Mesendoderm (in vitro differentiated cells): ENCODE results near the gene CARD9.

Source experiments
- DNase-seq: peaks from one replicate; pipeline ENCODE4 v3.0.0; 2013
- H2AK5ac ChIP-seq: 2 replicates; pipeline ENCODE4 v1.6.1; 2013; ENCODE audit warnings: low read length, inconsistent platforms
- H2BK120ac ChIP-seq: 2 replicates; pipeline ENCODE4 v1.6.1; 2013; ENCODE audit warnings: low read depth, mild to moderate bottlenecking, low read length, moderate library complexity, mixed read lengths
- H2BK15ac ChIP-seq: replicated peaks from 2 replicates; pipeline ENCODE4 v1.6.1; 2013; ENCODE audit warnings: low read depth, mild to moderate bottlenecking, moderate library complexity
- H2BK5ac ChIP-seq: 2 replicates; pipeline ENCODE4 v1.6.1; 2013; ENCODE audit warnings: low read length, inconsistent platforms
- H3K18ac ChIP-seq: 2 replicates; pipeline ENCODE4 v1.6.1; 2013; ENCODE audit warnings: mild to moderate bottlenecking, low read length, mixed read lengths
- H3K23ac ChIP-seq: one replicate; pipeline ENCODE4 v1.6.1; 2013; ENCODE audit warnings: low read length
- H3K27ac ChIP-seq: 2 replicates; pipeline ENCODE4 v1.5.1; 2013; ENCODE audit warnings: low read depth, mild to moderate bottlenecking, inconsistent platforms, low read length, moderate library complexity
- H3K27me3 ChIP-seq: 2 replicates; pipeline ENCODE4 v1.6.1; 2013; ENCODE audit warnings: low read length, control low read depth, mild to moderate bottlenecking, inconsistent platforms; ENCODE audit not compliant: insufficient read depth, poor library complexity
- H3K36me3 ChIP-seq: 2 replicates; pipeline ENCODE4 v1.6.1; 2013; ENCODE audit warnings: low read length, inconsistent platforms; ENCODE audit not compliant: control insufficient read depth, insufficient read depth
- H3K4ac ChIP-seq: one replicate; pipeline ENCODE4 v1.6.1; 2013; ENCODE audit warnings: low read depth, mild to moderate bottlenecking, low read length, moderate library complexity
- H3K4me1 ChIP-seq: 2 replicates; pipeline ENCODE4 v1.6.1; 2013; ENCODE audit warnings: low read depth, low read length, inconsistent platforms; ENCODE audit not compliant: control insufficient read depth
- H3K4me2 ChIP-seq: 2 replicates; pipeline ENCODE4 v1.6.1; 2013; ENCODE audit warnings: low read length
- H3K4me3 ChIP-seq: 2 replicates; pipeline ENCODE4 v1.5.1; 2013; ENCODE audit warnings: mild to moderate bottlenecking, low read length
- H3K56ac ChIP-seq: one replicate; pipeline ENCODE4 v1.6.1; 2013; ENCODE audit warnings: low read length
- H3K79me1 ChIP-seq: 2 replicates; pipeline ENCODE4 v1.6.1; 2013; ENCODE audit warnings: low read length, inconsistent platforms
- H3K79me2 ChIP-seq: 2 replicates; pipeline ENCODE4 v1.6.1; 2013; ENCODE audit warnings: mild to moderate bottlenecking, low read length; ENCODE audit not compliant: control insufficient read depth, insufficient read depth
- H3K9ac ChIP-seq: 2 replicates; pipeline ENCODE4 v1.6.1; 2013; ENCODE audit warnings: low read length, inconsistent platforms
- H4K5ac ChIP-seq: one replicate; pipeline ENCODE4 v1.6.1; 2013; ENCODE audit warnings: low read length
- H4K8ac ChIP-seq: one replicate; pipeline ENCODE4 v1.6.1; 2013; ENCODE audit warnings: low read depth, mild to moderate bottlenecking, control low read depth, low read length, moderate library complexity
- WGBS: extraction: QIAGEN DNeasy Blood & Tissue Kit; methylation state at CpG from one replicate; pipeline ENCODE4 v1.1.7; 2013; ENCODE audit warnings: low lambda C conversion rate, missing lambda C conversion rate; ENCODE audit not compliant: insufficient coverage; ENCODE audit errors: extremely low coverage; 5-methylcytosine and 5-hydroxymethylcytosine counted together

The CARD9 gene

DNA sequence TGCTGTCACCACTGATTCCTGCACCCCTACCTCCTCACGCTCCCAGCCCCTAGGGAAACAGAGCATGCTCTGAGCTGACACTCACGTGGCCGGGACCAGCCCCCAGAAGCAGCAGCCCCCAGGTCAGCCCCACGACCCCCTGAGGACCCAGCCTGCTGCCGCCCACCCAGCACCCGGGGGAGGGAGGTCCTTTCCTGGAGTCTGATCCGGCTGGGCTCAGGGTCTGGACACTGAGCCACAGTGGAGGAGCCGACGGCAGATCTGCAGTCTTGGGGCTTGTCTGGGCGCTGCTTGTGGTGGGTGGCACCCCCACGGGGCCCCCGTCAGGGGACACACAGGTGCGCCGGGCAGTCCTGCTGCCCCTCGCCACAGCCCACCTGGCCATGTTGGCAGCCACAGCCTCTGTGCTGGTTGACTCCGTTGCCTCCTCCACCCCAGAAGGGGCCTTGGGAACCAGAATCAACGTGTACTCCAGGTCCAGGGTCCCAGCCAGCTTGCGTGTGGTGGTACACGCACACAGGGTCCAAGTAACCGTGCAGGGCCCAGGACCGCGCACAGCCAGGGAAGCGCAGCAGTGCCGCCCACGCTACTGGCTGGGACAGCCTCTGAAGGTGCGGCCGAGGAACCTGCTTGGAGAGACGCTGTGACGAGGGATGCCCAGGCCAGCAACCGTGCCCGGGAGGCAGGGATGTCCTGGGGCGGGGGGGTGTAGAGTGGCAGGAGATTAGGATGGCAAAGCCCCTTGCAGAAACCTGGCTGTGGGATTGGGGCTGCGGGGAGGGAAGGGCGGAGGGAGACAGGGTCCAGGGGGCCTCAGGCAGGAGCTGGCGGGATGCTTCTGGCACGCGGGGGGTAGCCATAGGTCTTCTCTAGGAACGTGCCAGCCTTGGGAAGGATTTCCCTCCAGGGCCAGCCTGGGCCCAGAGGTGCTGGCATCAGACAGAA, 13.4 kb downstream of the CARD9 start:
- H3K4me1 ChIP-seq, result peaks cover 2% of the 10 kb centered on the region
- no peak overlapping the region for H4K5ac ChIP-seq
- H3K56ac ChIP-seq, result no peak overlapping the region
- H3K4me3 ChIP-seq, result no peak overlapping the region
- no peak for DNase-seq
- H4K8ac ChIP-seq, result no peak overlapping the region
- H3K4me2 ChIP-seq, result no peak overlapping the region
- H3K27me3 ChIP-seq, result no peaks in the 10 kb centered on the region
- no peak overlapping the region for H2BK15ac ChIP-seq
- H3K79me1 ChIP-seq, result peaks cover 3% of the 10 kb centered on the region
- H3K27ac ChIP-seq, result no peak overlapping the region
- H2BK5ac ChIP-seq, result no peak overlapping the region
- no peak overlapping the region for H3K4ac ChIP-seq
- no peak overlapping the region for H2BK120ac ChIP-seq
- WGBS, result no CpG with 5 or more reads among the region's 38 CpGs
- no peaks in the 10 kb centered on the region for H3K36me3 ChIP-seq
- no peaks in the 10 kb centered on the region for H3K79me2 ChIP-seq
- H2AK5ac ChIP-seq, result no peak overlapping the region
- no peak overlapping the region for H3K18ac ChIP-seq
- H3K23ac ChIP-seq, result no peak overlapping the region
- H3K9ac ChIP-seq, result no peak overlapping the region

DNA sequence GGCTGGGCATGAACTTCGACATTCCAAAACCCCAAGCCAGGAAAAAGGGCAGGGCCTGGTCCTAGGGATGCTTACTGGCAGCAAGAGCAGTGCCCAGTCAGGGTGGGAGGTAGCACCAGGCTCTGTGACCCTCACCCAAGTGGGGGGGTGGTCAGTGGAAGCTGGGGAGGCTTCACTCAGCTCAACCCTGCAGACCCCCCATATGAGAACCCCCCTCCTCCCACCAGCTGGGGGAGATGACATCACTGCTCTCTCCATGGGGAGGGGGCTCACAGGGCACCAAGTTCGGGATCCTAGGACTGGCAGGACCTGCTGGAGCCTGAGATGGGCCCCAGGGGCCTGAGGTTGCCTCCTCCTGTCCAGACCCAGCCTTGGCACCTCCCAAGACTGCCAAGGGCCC, 14.6 kb downstream of the CARD9 start:
- H3K27ac ChIP-seq, result no peak overlapping the region
- no peak overlapping the region for H2BK5ac ChIP-seq

DNA sequence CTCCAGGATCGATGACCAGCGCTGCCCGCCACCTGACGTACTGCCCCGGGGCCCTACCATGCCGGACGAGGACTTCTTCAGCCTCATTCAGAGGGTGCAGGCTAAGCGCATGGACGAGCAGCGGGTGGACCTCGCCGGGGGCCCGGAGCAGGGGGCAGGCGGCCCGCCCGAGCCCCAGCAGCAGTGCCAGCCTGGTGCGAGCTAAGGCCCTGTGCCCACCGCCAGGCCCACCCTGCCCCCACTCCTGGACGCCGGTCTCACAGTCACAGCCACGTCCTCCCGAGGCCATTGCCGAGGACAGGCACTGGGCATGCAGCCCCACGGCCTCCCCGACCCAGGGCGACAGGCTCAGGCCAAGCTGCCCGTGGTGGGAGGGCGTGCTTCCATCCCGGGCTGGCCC, 15.5 kb downstream of the CARD9 start:
- H3K56ac ChIP-seq, result no peak overlapping the region
- peaks cover 3% of the 10 kb centered on the region for H3K79me1 ChIP-seq
- H3K18ac ChIP-seq, result no peak overlapping the region
- H3K4me1 ChIP-seq, result no peaks in the 10 kb centered on the region
- no peak overlapping the region for H3K4me3 ChIP-seq
- no peak overlapping the region for H2BK15ac ChIP-seq
- H3K27me3 ChIP-seq, result no peaks in the 10 kb centered on the region
- no peak overlapping the region for H3K9ac ChIP-seq
- H3K27ac ChIP-seq, result no peak overlapping the region
- H4K5ac ChIP-seq, result no peak overlapping the region
- no peak for DNase-seq
- H3K4ac ChIP-seq, result no peak overlapping the region
- H3K23ac ChIP-seq, result no peak overlapping the region
- H3K4me2 ChIP-seq, result no peak overlapping the region
- no peak overlapping the region for H2BK120ac ChIP-seq
- WGBS, result no CpG with 5 or more reads among the region's 29 CpGs
- H2BK5ac ChIP-seq, result no peak overlapping the region
- no peak overlapping the region for H4K8ac ChIP-seq
- H3K79me2 ChIP-seq, result no peaks in the 10 kb centered on the region
- no peak overlapping the region for H2AK5ac ChIP-seq
- H3K36me3 ChIP-seq, result no peaks in the 10 kb centered on the region

More for the DNA sequence above, 14.6 kb downstream of the CARD9 start:
- H2AK5ac ChIP-seq, result no peak overlapping the region
- H3K4me2 ChIP-seq, result no peak overlapping the region
- no peak overlapping the region for H3K56ac ChIP-seq
- H4K8ac ChIP-seq, result no peak overlapping the region
- H3K23ac ChIP-seq, result no peak overlapping the region
- H3K79me1 ChIP-seq, result peaks cover 3% of the 10 kb centered on the region
- H4K5ac ChIP-seq, result no peak overlapping the region
- no peak overlapping the region for H3K4me3 ChIP-seq
- no peak overlapping the region for H3K4ac ChIP-seq
- WGBS, result no CpG with 5 or more reads among the region's 2 CpGs
- DNase-seq, result no peak
- no peak overlapping the region for H3K9ac ChIP-seq
- peaks cover 1% of the 10 kb centered on the region for H3K4me1 ChIP-seq
- no peak overlapping the region for H3K18ac ChIP-seq
- no peak overlapping the region for H2BK15ac ChIP-seq
- no peaks in the 10 kb centered on the region for H3K79me2 ChIP-seq
- no peaks in the 10 kb centered on the region for H3K36me3 ChIP-seq
- H3K27me3 ChIP-seq, result no peaks in the 10 kb centered on the region
- H2BK120ac ChIP-seq, result no peak overlapping the region

DNA sequence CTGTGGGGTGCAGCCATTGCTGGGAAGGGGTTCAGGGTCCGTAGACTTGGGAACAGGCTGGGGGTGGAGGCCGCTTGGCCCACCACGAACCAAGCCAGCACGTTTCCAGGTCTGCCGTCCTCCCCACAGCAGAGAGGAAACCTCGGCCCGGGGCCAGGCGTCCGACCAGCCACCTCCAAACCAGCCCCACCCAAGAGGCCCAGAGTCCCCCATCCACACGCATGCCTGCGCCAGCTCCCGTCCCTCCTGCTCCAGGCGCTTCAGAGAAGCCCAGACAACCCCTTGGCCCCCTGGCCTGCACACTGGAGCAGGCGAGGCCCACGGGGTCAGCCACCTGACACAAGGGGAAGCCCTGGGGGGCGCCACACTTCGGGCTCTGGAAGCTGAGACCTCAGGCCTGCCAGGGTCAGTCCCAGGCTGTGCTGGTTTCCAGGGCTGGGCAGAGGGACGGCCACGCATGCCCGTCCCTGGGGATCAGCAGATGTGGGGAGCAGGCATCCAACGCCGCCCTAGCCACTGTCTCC, 16.2 kb downstream of the CARD9 start:
- H3K18ac ChIP-seq, result no peak overlapping the region
- no peak overlapping the region for H3K9ac ChIP-seq
- no CpG with 5 or more reads among the region's 22 CpGs for WGBS
- no peaks in the 10 kb centered on the region for H3K79me1 ChIP-seq
- H2BK120ac ChIP-seq, result no peak overlapping the region
- no peaks in the 10 kb centered on the region for H3K36me3 ChIP-seq
- H4K8ac ChIP-seq, result no peak overlapping the region
- no peak overlapping the region for H2AK5ac ChIP-seq
- H3K4me3 ChIP-seq, result no peak overlapping the region
- H3K79me2 ChIP-seq, result no peaks in the 10 kb centered on the region
- no peak overlapping the region for H3K23ac ChIP-seq
- H2BK15ac ChIP-seq, result no peak overlapping the region
- no peaks in the 10 kb centered on the region for H3K27me3 ChIP-seq
- no peak overlapping the region for H3K4ac ChIP-seq
- H3K4me2 ChIP-seq, result no peak overlapping the region
- no peak overlapping the region for H2BK5ac ChIP-seq
- no peak overlapping the region for H3K56ac ChIP-seq
- no peaks in the 10 kb centered on the region for H3K4me1 ChIP-seq
- H4K5ac ChIP-seq, result no peak overlapping the region
- no peak for DNase-seq
- H3K27ac ChIP-seq, result no peak overlapping the region

DNA sequence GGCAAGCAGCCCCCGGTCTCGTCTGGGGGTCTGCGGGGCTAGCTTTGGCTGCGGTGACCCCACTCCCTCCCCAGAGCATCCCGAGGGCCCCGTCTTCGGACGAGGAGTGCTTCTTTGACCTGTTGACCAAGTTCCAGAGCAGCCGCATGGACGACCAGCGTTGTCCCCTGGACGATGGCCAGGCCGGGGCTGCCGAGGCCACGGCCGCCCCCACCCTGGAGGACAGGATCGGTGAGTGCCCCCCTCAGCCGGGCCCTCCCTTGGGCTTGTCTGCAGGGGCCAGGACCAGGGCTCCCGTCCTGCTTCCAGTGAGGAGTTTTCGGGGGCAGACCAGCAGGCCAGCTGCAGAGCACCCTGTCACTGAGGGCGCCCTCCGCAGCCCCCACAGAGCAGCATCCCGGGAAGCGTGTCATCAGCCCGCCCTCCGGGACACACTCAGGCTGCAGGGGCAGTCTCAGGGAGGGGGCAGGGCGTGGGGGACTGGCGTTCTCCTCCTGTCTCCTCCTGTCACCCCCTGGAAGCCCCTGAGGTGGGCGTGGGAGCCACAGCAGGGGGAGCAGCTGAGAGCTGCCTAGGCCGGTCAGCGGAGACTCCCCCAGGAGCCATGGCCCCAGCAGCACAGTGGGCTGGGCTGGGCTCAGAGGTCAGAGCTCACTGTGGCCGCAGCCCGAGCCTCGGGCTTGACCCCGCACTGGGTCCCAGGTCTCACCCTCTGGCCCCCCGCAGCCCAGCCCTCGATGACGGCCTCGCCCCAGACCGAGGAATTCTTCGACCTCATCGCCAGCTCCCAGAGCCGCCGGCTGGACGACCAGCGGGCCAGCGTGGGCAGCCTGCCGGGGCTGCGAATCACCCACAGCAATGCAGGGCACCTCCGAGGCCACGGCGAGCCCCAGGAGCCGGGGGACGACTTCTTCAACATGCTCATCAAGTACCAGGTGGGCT, 17.6 kb downstream of the CARD9 start:
- H3K4me2 ChIP-seq, result no peak overlapping the region
- H3K18ac ChIP-seq, result no peak overlapping the region
- H3K56ac ChIP-seq, result no peak overlapping the region
- no peak overlapping the region for H3K4me3 ChIP-seq
- no peaks in the 10 kb centered on the region for H3K36me3 ChIP-seq
- no peak overlapping the region for H3K23ac ChIP-seq
- no peaks in the 10 kb centered on the region for H3K79me1 ChIP-seq
- H3K4ac ChIP-seq, result no peak overlapping the region
- no peak overlapping the region for H4K8ac ChIP-seq
- H4K5ac ChIP-seq, result no peak overlapping the region
- H3K27ac ChIP-seq, result no peak overlapping the region
- H3K27me3 ChIP-seq, result no peaks in the 10 kb centered on the region
- no peak overlapping the region for H2BK15ac ChIP-seq
- WGBS, result no CpG with 5 or more reads among the region's 54 CpGs
- no peak overlapping the region for H3K9ac ChIP-seq
- no peak overlapping the region for H2BK5ac ChIP-seq
- H2AK5ac ChIP-seq, result no peak overlapping the region
- no peak for DNase-seq
- H3K4me1 ChIP-seq, result no peaks in the 10 kb centered on the region
- H3K79me2 ChIP-seq, result no peaks in the 10 kb centered on the region
- no peak overlapping the region for H2BK120ac ChIP-seq
